GM12892 (cell line): ENCODE results near the gene AGO4.

Source experiments
- POLR2A ChIP-seq: IDR thresholded peaks from 2 replicates; pipeline ENCODE4 v1.6.1; 2011; ENCODE audit warnings: low read depth, low read length, control low read depth
- POLR2AphosphoS5 ChIP-seq: IDR thresholded peaks from 2 replicates; pipeline ENCODE4 v1.6.1; 2011; ENCODE audit warnings: low read depth, low read length, control low read depth
- TAF1 ChIP-seq: IDR thresholded peaks from 2 replicates; pipeline ENCODE4 v1.6.1; 2011; ENCODE audit warnings: low read depth, mild to moderate bottlenecking, control low read depth, low read length, borderline replicate concordance

GRCh38 chr1:35882945-35883634, 75.3 kb downstream of the AGO4 start, which contains the start of gene AGO1:
- TF ChIP-seq POLR2AphosphoS5 (no peak), POLR2A (peak; percentile 61; the same call in 1 of the 2 replicates), TAF1 (no peak; the same call in 1 of the 2 replicates)
